GM23338 (cell line): Measurements from ENCODE around the gene LIPA. TPM values are rescaled to one million over a fixed set of nuclear protein-coding genes. Genes with fewer than 3 reads are reported as not detected.

Experiments used
- ATAC-seq: fragments of 200-7000 bp; cut with Tn5 transposase; 3 replicates; pipeline ENCODE4 v1.9.1; 2020
- DNase-seq: peaks from one replicate; pipeline ENCODE4 v3.0.0-alpha.2; 2015; ENCODE audit warnings: low spot score
- H2AFZ ChIP-seq: fragments of 200-600 bp; sonication (generic); 2 replicates; pipeline ENCODE4 v1.8.0; 2016; ENCODE audit warnings: antibody characterized with exemption, mild to moderate bottlenecking, moderate library complexity
- H3F3A ChIP-seq: fragments of 200-600 bp; sonication (generic); replicated peaks from 2 replicates; pipeline ENCODE4 v1.8.0; 2017; ENCODE audit warnings: antibody characterized with exemption, mixed run types, low read depth
- H3K27ac ChIP-seq: fragments of 200-600 bp; sonication (generic); 2 replicates; pipeline ENCODE4 v1.6.1; 2016; ENCODE audit warnings: low read depth
- H3K27me3 ChIP-seq: fragments of 200-600 bp; sonication (generic); 2 replicates; pipeline ENCODE4 v1.8.0; 2016; ENCODE audit warnings: mild to moderate bottlenecking, mixed run types, moderate library complexity; ENCODE audit not compliant: insufficient read depth
- H3K36me3 ChIP-seq: fragments of 200-600 bp; sonication (generic); 2 replicates; pipeline ENCODE4 v1.8.0; 2016; ENCODE audit warnings: mild to moderate bottlenecking; ENCODE audit not compliant: insufficient read depth
- H3K4me1 ChIP-seq: fragments of 200-600 bp; sonication (generic); 2 replicates; pipeline ENCODE4 v1.8.0; 2016; ENCODE audit warnings: mild to moderate bottlenecking, moderate library complexity; ENCODE audit not compliant: insufficient read depth
- H3K4me2 ChIP-seq: fragments of 200-600 bp; sonication (generic); 2 replicates; pipeline ENCODE4 v1.7.1; 2017; ENCODE audit warnings: mixed run types
- H3K4me3 ChIP-seq: fragments of 200-600 bp; sonication (generic); 2 replicates; pipeline ENCODE4 v1.6.1; 2016; ENCODE audit warnings: mixed run types
- H3K79me2 ChIP-seq: fragments of 200-600 bp; sonication (generic); replicated peaks from 2 replicates; pipeline ENCODE4 v1.8.0; 2017; ENCODE audit warnings: mild to moderate bottlenecking; ENCODE audit not compliant: insufficient read depth
- H3K9me2 ChIP-seq: fragments of 200-600 bp; sonication (generic); 2 replicates; pipeline ENCODE4 v1.8.0; 2017; ENCODE audit not compliant: insufficient read depth
- H4K20me1 ChIP-seq: fragments of 200-600 bp; sonication (generic); replicated peaks from 2 replicates; pipeline ENCODE4 v1.8.0; 2017; ENCODE audit warnings: mild to moderate bottlenecking; ENCODE audit not compliant: insufficient read depth
- H3K27ac Mint-ChIP-seq: 2 replicates; pipeline ENCODE4 v1.8.0; 2020; ENCODE audit warnings: inconsistent platforms, mild to moderate bottlenecking, moderate library complexity, mixed read lengths
- H3K27me3 Mint-ChIP-seq: 3 replicates; pipeline ENCODE4 v1.8.0; 2022; ENCODE audit warnings: low read depth, mild to moderate bottlenecking, moderate library complexity, mixed read lengths, inconsistent platforms; ENCODE audit not compliant: insufficient read depth, poor library complexity
- H3K36me3 Mint-ChIP-seq: 3 replicates; pipeline ENCODE4 v1.8.0; 2021; ENCODE audit warnings: low read depth, mild to moderate bottlenecking, inconsistent platforms, moderate library complexity, mixed read lengths
- H3K4me1 Mint-ChIP-seq: 3 replicates; pipeline ENCODE4 v1.8.0; 2020; ENCODE audit warnings: mild to moderate bottlenecking, inconsistent platforms, mixed read lengths
- H3K4me3 Mint-ChIP-seq: 3 replicates; pipeline ENCODE4 v1.8.0; 2021; ENCODE audit warnings: moderate library complexity, mild to moderate bottlenecking, inconsistent platforms, mixed read lengths
- H3K9me3 Mint-ChIP-seq: 3 replicates; pipeline ENCODE4 v1.8.0; 2020; ENCODE audit warnings: moderate library complexity, mild to moderate bottlenecking, inconsistent platforms, mixed read lengths
- CREB1 ChIP-seq: fragments of 250-450 bp; sonication (Bioruptor Pico); IDR thresholded peaks from 2 replicates; pipeline ENCODE4 v1.5.0; 2020; ENCODE audit warnings: low read depth, mild to moderate bottlenecking, moderate library complexity
- EZH2 ChIP-seq: fragments of 200-600 bp; sonication (generic); IDR thresholded peaks from one replicate; pipeline ENCODE4 v1.8.0; 2017; ENCODE audit warnings: antibody characterized with exemption, mild to moderate bottlenecking, low read depth; ENCODE audit not compliant: unreplicated experiment
- EZH2phosphoT487 ChIP-seq: fragments of 200-600 bp; sonication (generic); IDR thresholded peaks from one replicate; pipeline ENCODE4 v1.8.1; 2018; ENCODE audit warnings: antibody characterized with exemption; ENCODE audit not compliant: unreplicated experiment
- JUNB ChIP-seq: IDR thresholded peaks from one replicate; pipeline ENCODE4 v1.6.1; 2016; ENCODE audit warnings: antibody characterized with exemption; ENCODE audit not compliant: unreplicated experiment
- NANOG ChIP-seq: IDR thresholded peaks from 2 replicates; pipeline ENCODE4 v1.6.1; 2016; ENCODE audit warnings: antibody characterized with exemption, borderline replicate concordance
- POLR2AphosphoS5 ChIP-seq: IDR thresholded peaks from 2 replicates; pipeline ENCODE4 v1.6.1; 2016; ENCODE audit warnings: antibody characterized with exemption, low read depth
- STAT1 ChIP-seq: IDR thresholded peaks from one replicate; pipeline ENCODE4 v1.6.1; 2016; ENCODE audit warnings: antibody characterized with exemption; ENCODE audit not compliant: unreplicated experiment
- ZNF114 ChIP-seq: fragments of 250-450 bp; sonication (Bioruptor Pico); IDR thresholded peaks from 2 replicates; pipeline ENCODE4 v1.5.0; 2020; ENCODE audit warnings: mild to moderate bottlenecking, moderate library complexity
- ZNF331 ChIP-seq: fragments of 250-450 bp; sonication (Bioruptor Pico); IDR thresholded peaks from 2 replicates; pipeline ENCODE4 v1.5.0; 2020; ENCODE audit warnings: low read depth, mild to moderate bottlenecking, moderate library complexity
- polyA plus RNA-seq: library from polyadenylated mRNA; unstranded; fragments of >200 nt; fragmentation: Nextera tagmentation; extraction: Ambion mirVana; gene quantifications from 2 replicates; pipeline ENCODE4 v1.2.1, GENCODE V29; 2016
- total RNA-seq: library from RNA; depleted of rRNA; stranded (reverse); fragments of >200 nt; shearing (Covaris generic); gene quantifications from 2 replicates; pipeline ENCODE4 v1.2.3, GENCODE V29; 2014
- TF ChIP-seq, protein P1 (sequence below), 2 experiments: fragments of 200-600 bp in 1 of 2; sonication (generic) in 1 of 2; conservative IDR thresholded peaks; 2 replicates each; pipeline versions ENCODE4 v1.5.1 to v1.6.1; 2016 to 2017; ENCODE audit warnings: antibody characterized with exemption in 2 of 2, low read depth in 2 of 2, mild to moderate bottlenecking in 2 of 2, moderate library complexity in 1 of 2
- TF ChIP-seq, protein P2 (sequence below): IDR thresholded peaks from one replicate; pipeline ENCODE4 v1.6.1; 2018; ENCODE audit warnings: antibody characterized with exemption; ENCODE audit not compliant: unreplicated experiment
- TF ChIP-seq, protein P3 (sequence below): fragments of 250-450 bp; sonication (Bioruptor Pico); IDR thresholded peaks from 2 replicates; pipeline ENCODE4 v1.5.0; 2020; ENCODE audit warnings: mild to moderate bottlenecking, moderate library complexity
- TF ChIP-seq, protein P4 (sequence below): IDR thresholded peaks from 2 replicates; pipeline ENCODE4 v1.6.1; 2016; ENCODE audit warnings: antibody characterized with exemption

LIPA gene
- total and polyA plus RNA-seq, 2 experiments from 2014 or later: 37.8 to 86.3 TPM

DNA sequence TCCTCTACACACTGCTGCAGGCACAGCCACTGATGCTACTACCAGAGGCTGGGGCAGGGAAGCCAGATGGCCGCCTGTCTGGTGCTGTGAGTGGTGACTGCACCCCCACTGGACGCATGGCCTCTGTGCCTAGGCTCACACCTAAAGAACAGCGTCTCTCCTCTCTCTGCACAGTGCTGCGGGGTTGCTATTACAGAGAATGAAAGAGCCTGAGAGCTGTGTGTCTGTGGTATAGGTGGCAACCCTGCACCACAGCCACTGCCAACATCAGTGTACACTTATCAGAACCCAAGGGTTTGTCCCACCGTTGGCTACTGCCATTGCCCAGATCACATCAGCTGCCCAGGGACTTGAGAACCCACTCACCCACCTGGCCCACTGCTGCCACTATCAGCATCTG lies 46.2 kb upstream of the LIPA start:
- 0 out of 2 replicates have a peak overlapping the region, but pooled peaks have one; percentile 2 for H2AFZ ChIP-seq
- Mint-ChIP-seq H3K36me3 (no peaks in the 10 kb centered on the region), H3K4me1 (peaks cover 20% of the 10 kb centered on the region), H3K4me3 (no peak overlapping the region), H3K27me3 (no peaks in the 10 kb centered on the region), H3K9me3 (no peaks in the 10 kb centered on the region), H3K27ac (no peak overlapping the region; the same call in 1 of the 2 replicates)
- no peaks in the 10 kb centered on the region for H4K20me1 ChIP-seq
- no peak for ATAC-seq
- H3K4me3 ChIP-seq: no peak overlapping the region
- H3K9me2 ChIP-seq: no peaks in the 10 kb centered on the region
- DNase-seq: no peak
- no peaks in the 10 kb centered on the region for H3K36me3 ChIP-seq
- H3K27me3 ChIP-seq: no peaks in the 10 kb centered on the region
- TF ChIP-seq JUNB: no peak
- TF ChIP-seq, protein P1, sequence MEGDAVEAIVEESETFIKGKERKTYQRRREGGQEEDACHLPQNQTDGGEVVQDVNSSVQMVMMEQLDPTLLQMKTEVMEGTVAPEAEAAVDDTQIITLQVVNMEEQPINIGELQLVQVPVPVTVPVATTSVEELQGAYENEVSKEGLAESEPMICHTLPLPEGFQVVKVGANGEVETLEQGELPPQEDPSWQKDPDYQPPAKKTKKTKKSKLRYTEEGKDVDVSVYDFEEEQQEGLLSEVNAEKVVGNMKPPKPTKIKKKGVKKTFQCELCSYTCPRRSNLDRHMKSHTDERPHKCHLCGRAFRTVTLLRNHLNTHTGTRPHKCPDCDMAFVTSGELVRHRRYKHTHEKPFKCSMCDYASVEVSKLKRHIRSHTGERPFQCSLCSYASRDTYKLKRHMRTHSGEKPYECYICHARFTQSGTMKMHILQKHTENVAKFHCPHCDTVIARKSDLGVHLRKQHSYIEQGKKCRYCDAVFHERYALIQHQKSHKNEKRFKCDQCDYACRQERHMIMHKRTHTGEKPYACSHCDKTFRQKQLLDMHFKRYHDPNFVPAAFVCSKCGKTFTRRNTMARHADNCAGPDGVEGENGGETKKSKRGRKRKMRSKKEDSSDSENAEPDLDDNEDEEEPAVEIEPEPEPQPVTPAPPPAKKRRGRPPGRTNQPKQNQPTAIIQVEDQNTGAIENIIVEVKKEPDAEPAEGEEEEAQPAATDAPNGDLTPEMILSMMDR (conservative IDR thresholded peaks at IDR 0.05; ENCODE audit: low read depth in 2 of 2): no peak
- TF ChIP-seq STAT1: no peak
- TF ChIP-seq CREB1 (CRISPR knock-in tag): no peak
- no peak for TF ChIP-seq ZNF114 (CRISPR knock-in tag)
- TF ChIP-seq, protein P2, sequence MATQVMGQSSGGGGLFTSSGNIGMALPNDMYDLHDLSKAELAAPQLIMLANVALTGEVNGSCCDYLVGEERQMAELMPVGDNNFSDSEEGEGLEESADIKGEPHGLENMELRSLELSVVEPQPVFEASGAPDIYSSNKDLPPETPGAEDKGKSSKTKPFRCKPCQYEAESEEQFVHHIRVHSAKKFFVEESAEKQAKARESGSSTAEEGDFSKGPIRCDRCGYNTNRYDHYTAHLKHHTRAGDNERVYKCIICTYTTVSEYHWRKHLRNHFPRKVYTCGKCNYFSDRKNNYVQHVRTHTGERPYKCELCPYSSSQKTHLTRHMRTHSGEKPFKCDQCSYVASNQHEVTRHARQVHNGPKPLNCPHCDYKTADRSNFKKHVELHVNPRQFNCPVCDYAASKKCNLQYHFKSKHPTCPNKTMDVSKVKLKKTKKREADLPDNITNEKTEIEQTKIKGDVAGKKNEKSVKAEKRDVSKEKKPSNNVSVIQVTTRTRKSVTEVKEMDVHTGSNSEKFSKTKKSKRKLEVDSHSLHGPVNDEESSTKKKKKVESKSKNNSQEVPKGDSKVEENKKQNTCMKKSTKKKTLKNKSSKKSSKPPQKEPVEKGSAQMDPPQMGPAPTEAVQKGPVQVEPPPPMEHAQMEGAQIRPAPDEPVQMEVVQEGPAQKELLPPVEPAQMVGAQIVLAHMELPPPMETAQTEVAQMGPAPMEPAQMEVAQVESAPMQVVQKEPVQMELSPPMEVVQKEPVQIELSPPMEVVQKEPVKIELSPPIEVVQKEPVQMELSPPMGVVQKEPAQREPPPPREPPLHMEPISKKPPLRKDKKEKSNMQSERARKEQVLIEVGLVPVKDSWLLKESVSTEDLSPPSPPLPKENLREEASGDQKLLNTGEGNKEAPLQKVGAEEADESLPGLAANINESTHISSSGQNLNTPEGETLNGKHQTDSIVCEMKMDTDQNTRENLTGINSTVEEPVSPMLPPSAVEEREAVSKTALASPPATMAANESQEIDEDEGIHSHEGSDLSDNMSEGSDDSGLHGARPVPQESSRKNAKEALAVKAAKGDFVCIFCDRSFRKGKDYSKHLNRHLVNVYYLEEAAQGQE: no peak
- no peak for TF ChIP-seq ZNF331 (CRISPR knock-in tag)
- no peak for TF ChIP-seq EZH2
- TF ChIP-seq, protein P3, sequence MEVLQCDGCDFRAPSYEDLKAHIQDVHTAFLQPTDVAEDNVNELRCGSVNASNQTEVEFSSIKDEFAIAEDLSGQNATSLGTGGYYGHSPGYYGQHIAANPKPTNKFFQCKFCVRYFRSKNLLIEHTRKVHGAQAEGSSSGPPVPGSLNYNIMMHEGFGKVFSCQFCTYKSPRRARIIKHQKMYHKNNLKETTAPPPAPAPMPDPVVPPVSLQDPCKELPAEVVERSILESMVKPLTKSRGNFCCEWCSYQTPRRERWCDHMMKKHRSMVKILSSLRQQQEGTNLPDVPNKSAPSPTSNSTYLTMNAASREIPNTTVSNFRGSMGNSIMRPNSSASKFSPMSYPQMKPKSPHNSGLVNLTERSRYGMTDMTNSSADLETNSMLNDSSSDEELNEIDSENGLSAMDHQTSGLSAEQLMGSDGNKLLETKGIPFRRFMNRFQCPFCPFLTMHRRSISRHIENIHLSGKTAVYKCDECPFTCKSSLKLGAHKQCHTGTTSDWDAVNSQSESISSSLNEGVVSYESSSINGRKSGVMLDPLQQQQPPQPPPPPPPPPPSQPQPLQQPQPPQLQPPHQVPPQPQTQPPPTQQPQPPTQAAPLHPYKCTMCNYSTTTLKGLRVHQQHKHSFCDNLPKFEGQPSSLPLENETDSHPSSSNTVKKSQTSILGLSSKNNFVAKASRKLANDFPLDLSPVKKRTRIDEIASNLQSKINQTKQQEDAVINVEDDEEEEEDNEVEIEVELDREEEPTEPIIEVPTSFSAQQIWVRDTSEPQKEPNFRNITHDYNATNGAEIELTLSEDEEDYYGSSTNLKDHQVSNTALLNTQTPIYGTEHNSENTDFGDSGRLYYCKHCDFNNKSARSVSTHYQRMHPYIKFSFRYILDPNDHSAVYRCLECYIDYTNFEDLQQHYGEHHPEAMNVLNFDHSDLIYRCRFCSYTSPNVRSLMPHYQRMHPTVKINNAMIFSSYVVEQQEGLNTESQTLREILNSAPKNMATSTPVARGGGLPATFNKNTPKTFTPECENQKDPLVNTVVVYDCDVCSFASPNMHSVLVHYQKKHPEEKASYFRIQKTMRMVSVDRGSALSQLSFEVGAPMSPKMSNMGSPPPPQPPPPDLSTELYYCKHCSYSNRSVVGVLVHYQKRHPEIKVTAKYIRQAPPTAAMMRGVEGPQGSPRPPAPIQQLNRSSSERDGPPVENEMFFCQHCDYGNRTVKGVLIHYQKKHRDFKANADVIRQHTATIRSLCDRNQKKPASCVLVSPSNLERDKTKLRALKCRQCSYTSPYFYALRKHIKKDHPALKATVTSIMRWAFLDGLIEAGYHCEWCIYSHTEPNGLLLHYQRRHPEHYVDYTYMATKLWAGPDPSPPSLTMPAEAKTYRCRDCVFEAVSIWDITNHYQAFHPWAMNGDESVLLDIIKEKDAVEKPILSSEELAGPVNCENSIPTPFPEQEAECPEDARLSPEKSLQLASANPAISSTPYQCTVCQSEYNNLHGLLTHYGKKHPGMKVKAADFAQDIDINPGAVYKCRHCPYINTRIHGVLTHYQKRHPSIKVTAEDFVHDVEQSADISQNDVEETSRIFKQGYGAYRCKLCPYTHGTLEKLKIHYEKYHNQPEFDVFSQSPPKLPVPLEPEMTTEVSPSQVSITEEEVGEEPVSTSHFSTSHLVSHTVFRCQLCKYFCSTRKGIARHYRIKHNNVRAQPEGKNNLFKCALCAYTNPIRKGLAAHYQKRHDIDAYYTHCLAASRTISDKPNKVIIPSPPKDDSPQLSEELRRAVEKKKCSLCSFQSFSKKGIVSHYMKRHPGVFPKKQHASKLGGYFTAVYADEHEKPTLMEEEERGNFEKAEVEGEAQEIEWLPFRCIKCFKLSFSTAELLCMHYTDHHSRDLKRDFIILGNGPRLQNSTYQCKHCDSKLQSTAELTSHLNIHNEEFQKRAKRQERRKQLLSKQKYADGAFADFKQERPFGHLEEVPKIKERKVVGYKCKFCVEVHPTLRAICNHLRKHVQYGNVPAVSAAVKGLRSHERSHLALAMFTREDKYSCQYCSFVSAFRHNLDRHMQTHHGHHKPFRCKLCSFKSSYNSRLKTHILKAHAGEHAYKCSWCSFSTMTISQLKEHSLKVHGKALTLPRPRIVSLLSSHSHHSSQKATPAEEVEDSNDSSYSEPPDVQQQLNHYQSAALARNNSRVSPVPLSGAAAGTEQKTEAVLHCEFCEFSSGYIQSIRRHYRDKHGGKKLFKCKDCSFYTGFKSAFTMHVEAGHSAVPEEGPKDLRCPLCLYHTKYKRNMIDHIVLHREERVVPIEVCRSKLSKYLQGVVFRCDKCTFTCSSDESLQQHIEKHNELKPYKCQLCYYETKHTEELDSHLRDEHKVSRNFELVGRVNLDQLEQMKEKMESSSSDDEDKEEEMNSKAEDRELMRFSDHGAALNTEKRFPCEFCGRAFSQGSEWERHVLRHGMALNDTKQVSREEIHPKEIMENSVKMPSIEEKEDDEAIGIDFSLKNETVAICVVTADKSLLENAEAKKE (CRISPR knock-in tag): no peak
- TF ChIP-seq, protein P4, sequence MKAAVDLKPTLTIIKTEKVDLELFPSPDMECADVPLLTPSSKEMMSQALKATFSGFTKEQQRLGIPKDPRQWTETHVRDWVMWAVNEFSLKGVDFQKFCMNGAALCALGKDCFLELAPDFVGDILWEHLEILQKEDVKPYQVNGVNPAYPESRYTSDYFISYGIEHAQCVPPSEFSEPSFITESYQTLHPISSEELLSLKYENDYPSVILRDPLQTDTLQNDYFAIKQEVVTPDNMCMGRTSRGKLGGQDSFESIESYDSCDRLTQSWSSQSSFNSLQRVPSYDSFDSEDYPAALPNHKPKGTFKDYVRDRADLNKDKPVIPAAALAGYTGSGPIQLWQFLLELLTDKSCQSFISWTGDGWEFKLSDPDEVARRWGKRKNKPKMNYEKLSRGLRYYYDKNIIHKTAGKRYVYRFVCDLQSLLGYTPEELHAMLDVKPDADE: no peak
- TF ChIP-seq NANOG: no peak
- TF ChIP-seq EZH2phosphoT487: no peak
- no peak for TF ChIP-seq POLR2AphosphoS5
- no peak overlapping the region for H3K27ac ChIP-seq
- no peaks in the 10 kb centered on the region for H3K79me2 ChIP-seq
- H3K4me2 ChIP-seq: no peak overlapping the region
- H3F3A ChIP-seq: no peaks in the 10 kb centered on the region
- H3K4me1 ChIP-seq: peaks cover 13% of the 10 kb centered on the region; the same call in 1 of the 2 replicates
